ENCODE measurements around the gene ADAM12.

- no peak for TF ChIP-seq POLR2AphosphoS5 (IDR thresholded peaks at IDR 0.05)
- TF ChIP-seq CTCF (IDR thresholded peaks at IDR 0.05), result no peak
Measured at GRCh38 chr10:125967533-125967932, 420.7 kb downstream of the ADAM12 start.

Data from prostate gland (tissue), 2 donors.